Measurements from ENCODE around the gene SERP2.
A peak's percentile ranks its signal among the peaks of the same experiment; 100 is the strongest.

The SERP2 gene

DNA sequence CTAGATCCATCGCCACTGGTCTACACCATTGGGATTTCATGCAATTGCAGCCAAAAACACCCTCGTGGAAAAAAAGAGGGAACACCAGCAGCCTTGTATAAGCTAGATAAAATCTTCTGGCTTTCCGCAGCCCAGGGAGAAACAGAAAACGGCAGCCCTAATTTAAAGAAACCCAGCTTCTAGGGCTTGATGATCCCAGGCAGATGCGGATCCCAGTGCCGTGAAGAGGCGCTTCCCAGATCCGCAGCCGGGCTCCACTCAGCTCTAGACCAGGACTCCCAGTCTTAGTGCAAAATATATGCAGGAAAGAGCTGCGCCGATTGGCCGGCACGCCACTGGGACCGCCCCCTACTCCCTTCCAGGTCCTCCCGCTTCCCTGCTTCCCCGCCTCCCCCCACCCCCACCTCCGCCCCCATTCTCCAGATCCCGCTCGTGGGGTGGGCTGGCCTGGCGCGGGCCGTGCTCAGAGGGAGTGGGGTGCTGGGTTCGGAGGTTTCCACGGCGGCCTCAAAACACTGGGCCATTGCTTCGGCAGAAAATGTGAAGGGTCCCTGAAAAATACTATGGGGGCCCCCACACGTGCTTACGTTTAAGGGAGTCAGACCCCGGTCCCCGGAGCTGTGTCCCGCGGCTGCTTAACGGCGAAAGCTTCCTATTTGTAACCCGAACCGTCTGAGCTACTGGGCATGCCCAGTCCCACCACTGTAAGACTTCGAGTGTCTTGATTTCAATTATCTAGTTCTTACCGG, 63.1 kb downstream of the SERP2 start:
- DNase-seq = peak; percentile 25

DNA sequence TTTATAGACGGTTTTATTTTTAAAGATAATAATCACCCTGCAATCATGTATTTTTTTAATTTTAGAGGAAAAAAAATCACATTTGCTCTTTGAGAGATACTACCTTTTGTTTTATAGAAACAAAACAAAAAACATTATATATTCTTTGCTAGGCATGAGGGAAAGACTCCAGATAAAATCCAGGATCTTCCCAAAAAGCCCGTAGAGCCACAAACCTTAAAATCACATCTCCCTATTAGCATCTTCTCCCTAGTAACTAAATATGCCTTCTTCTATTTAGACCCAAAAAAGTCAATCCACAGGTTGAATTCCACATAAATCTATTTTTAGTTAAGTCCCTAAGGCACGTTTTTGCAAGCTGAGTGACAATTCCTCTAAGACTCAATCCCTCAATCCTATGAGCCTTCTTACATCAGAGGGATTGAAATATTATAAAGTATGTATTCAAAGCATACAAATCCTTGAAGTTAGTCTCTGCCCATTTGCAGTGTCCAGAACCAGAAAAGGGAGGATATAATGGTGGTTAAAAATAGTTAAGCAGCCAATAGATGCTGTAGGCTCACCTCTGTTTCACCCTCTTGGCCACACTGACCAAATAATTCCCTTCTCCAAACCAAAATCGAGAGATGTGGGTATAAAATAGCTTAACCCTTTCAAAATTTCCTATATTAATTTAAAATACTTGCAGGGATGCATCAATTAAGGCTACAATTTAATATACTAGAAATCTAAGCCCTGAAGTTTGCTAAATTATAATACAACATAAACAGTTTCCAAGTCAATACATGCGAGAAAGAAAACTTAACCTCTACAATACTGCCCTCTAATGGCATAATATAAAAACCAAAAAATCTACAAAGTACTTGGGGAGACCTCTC, 64.0 kb downstream of the SERP2 start:
- DNase-seq = peak; percentile 71

DNA sequence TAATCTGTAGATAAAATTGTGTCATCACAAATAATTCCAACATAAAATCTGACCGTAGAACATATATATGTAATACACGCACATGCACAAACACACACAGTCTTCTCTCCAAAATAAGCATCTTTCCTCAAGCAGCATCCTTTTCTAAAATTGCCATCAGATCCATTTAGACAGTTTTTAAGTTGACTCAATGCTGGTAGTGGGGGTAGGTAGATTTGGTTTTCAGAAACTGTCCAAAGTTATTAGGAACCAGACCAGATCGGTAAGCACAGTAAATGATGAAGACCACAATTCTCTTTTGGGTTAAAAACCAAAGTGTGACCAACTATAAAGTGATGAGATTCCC, 64.6 kb downstream of the SERP2 start:
- no peak for DNase-seq

- no peak for DNase-seq
Observed at GRCh38 chr13:44439452-44440024, 65.9 kb downstream of the SERP2 start.

GRCh38 chr13:44440046-44440608, 66.5 kb downstream of the SERP2 start:
- no peak for DNase-seq
